HCT116 (cell line): ENCODE measurements around the gene PLA2G2A. TPM values are rescaled to one million over a fixed set of nuclear protein-coding genes. Genes with fewer than 3 reads are reported as not detected.

ENCODE experiments used
- ATAC-seq: fragments of 200-7000 bp; cut with Tn5 transposase; 2 replicates; pipeline ENCODE4 v1.9.1; 2020; ENCODE audit warnings: mild to moderate bottlenecking, moderate library complexity
- BruUV-seq: library from RNA; stranded (reverse); fragments of 400-500 nt; replicated peaks from 2 replicates; lab custom pipeline; 2021; lab: Mats Ljungman, UMichigan
- CTCF ChIA-PET: fragments of 300-600 bp; sonication (Branson Sonifier 250); formaldehyde crosslinking; loops from one replicate; lab custom pipeline; 2021; ENCODE audit warnings: antibody characterized with exemption; lab: Charles Lee
- POLR2A ChIA-PET: fragments of 300-600, 350-600 bp; sonication (Branson Sonifier 250); formaldehyde crosslinking; loops from one replicate; lab custom pipeline; 2021; ENCODE audit warnings: antibody characterized with exemption; lab: Charles Lee
- RAD21 ChIA-PET, 2 experiments: fragments of 300-600 bp; sonication (Branson Sonifier 250); formaldehyde crosslinking; loops; one replicate each; lab custom pipeline; 2023; ENCODE audit warnings: low total read pairs in 2 of 2; ENCODE audit not compliant: uncharacterized antibody in 2 of 2, unreplicated experiment in 2 of 2, low non-redundant PET in 1 of 2; lab: Charles Lee
- DNase-seq: peaks from one replicate; pipeline ENCODE4 v3.0.0-alpha.2; 2010; ENCODE audit warnings: low read depth, low spot score
- H2AFZ ChIP-seq: fragments of 200-600 bp; shearing (Covaris generic), sonication (generic); 2 replicates; pipeline ENCODE4 v1.6.1; 2017; ENCODE audit warnings: low read depth, mixed run types, mixed read lengths, antibody characterized with exemption, low read length; ENCODE audit not compliant: poor library complexity, severe bottlenecking
- H3K27ac ChIP-seq: 2 replicates; pipeline ENCODE4 v1.5.1; 2012; ENCODE audit warnings: low read depth, low read length
- H3K27me3 ChIP-seq: fragments of 200-600 bp; sonication (generic); 2 replicates; pipeline ENCODE4 v1.6.1; 2016; ENCODE audit warnings: mixed run types, low read length, mixed read lengths; ENCODE audit not compliant: insufficient read depth
- H3K36me3 ChIP-seq, 2 experiments: fragments of 200-500 bp in 1 of 2; fragments of 200-600 bp in 1 of 2; sonication (Bioruptor generic) in 1 of 2; sonication (generic) in 1 of 2; 2 replicates each; pipeline versions ENCODE4 v1.5.1 to v1.6.1; 2014 to 2016; ENCODE audit warnings: low read length in 2 of 2, inconsistent platforms in 1 of 2, mixed read lengths in 1 of 2, mixed run types in 1 of 2; ENCODE audit not compliant: insufficient read depth in 2 of 2, control insufficient read depth in 1 of 2
- H3K4me1 ChIP-seq, 2 experiments: fragments of 200-600 bp in 1 of 2; sonication (generic) in 1 of 2; 2 replicates each; pipeline versions ENCODE4 v1.5.1 to v1.6.1; 2012 to 2017; ENCODE audit warnings: low read length in 2 of 2, inconsistent platforms in 1 of 2, mild to moderate bottlenecking in 1 of 2, mixed read lengths in 1 of 2, mixed run types in 1 of 2, moderate library complexity in 1 of 2; ENCODE audit not compliant: insufficient read depth in 2 of 2, control insufficient read depth in 1 of 2
- H3K4me2 ChIP-seq: fragments of 200-600 bp; sonication (generic); 2 replicates; pipeline ENCODE4 v1.6.1; 2017; ENCODE audit warnings: mixed run types, low read length, mixed read lengths
- H3K4me3 ChIP-seq, 2 experiments: fragments of 200-600 bp in 1 of 2; sonication (generic) in 1 of 2; replicated peaks in 1 of 2; 2 replicates each; pipeline ENCODE4 v1.5.1; 2011 to 2016; ENCODE audit warnings: low read length in 2 of 2, control low read depth in 1 of 2, low read depth in 1 of 2, mild to moderate bottlenecking in 1 of 2, mixed read lengths in 1 of 2, mixed run types in 1 of 2
- H3K79me2 ChIP-seq: fragments of 200-600 bp; sonication (generic); 2 replicates; pipeline ENCODE4 v1.6.1; 2017; ENCODE audit warnings: mild to moderate bottlenecking, mixed run types, low read length, moderate library complexity, mixed read lengths; ENCODE audit not compliant: insufficient read depth
- H3K9ac ChIP-seq: fragments of 200-600 bp; sonication (generic); 2 replicates; pipeline ENCODE4 v1.6.1; 2016; ENCODE audit warnings: low read length, mixed read lengths
- H3K9me2 ChIP-seq: fragments of 200-600 bp; sonication (generic), shearing (Covaris generic); 2 replicates; pipeline ENCODE4 v1.6.1; 2017; ENCODE audit warnings: mixed run types, mild to moderate bottlenecking, moderate library complexity; ENCODE audit not compliant: insufficient read depth
- H3K9me3 ChIP-seq, 2 experiments: fragments of 200-500 bp in 1 of 2; fragments of 200-600 bp in 1 of 2; sonication (Bioruptor generic) in 1 of 2; sonication (generic) in 1 of 2; 2 replicates each; pipeline ENCODE4 v1.6.1; 2014 to 2017; ENCODE audit warnings: low read length in 2 of 2, mixed read lengths in 2 of 2, inconsistent platforms in 1 of 2, low read depth in 1 of 2, mild to moderate bottlenecking in 1 of 2, mixed run types in 1 of 2, moderate library complexity in 1 of 2; ENCODE audit not compliant: control insufficient read depth in 1 of 2, insufficient read depth in 1 of 2
- H4K20me1 ChIP-seq: fragments of 200-600 bp; sonication (generic), shearing (Covaris generic); 2 replicates; pipeline ENCODE4 v1.6.1; 2017; ENCODE audit warnings: mixed run types, mild to moderate bottlenecking, moderate library complexity; ENCODE audit not compliant: insufficient read depth
- EGR1 ChIP-seq: IDR thresholded peaks from 2 replicates; pipeline ENCODE4 v1.6.1; 2012; ENCODE audit warnings: low read depth
- EZH2phosphoT487 ChIP-seq: fragments of 200-600 bp; IDR thresholded peaks from 2 replicates; pipeline ENCODE4 v1.6.1; 2018; ENCODE audit warnings: antibody characterized with exemption, borderline replicate concordance
- FOSL1 ChIP-seq: IDR thresholded peaks from 2 replicates; pipeline ENCODE4 v1.6.1; 2012; ENCODE audit warnings: low read depth
- JUND ChIP-seq: IDR thresholded peaks from 2 replicates; pipeline ENCODE4 v1.6.1; 2012
- POLR2A ChIP-seq: IDR thresholded peaks from 2 replicates; pipeline ENCODE4 v1.7.0; 2011; ENCODE audit warnings: borderline replicate concordance; ENCODE audit not compliant: insufficient read depth, insufficient read length; ENCODE audit errors: extremely low read depth
- POLR2AphosphoS5 ChIP-seq: IDR thresholded peaks from 2 replicates; pipeline ENCODE4 v1.6.1; 2011; ENCODE audit warnings: mild to moderate bottlenecking, low read depth, low read length, moderate library complexity
- RAD21 ChIP-seq: IDR thresholded peaks from 2 replicates; pipeline ENCODE4 v1.6.1; 2012; ENCODE audit warnings: low read depth, mild to moderate bottlenecking
- SIN3A ChIP-seq: IDR thresholded peaks from 2 replicates; pipeline ENCODE4 v1.6.1; 2012; ENCODE audit warnings: low read depth
- SP1 ChIP-seq: IDR thresholded peaks from 2 replicates; pipeline ENCODE4 v1.6.1; 2012; ENCODE audit warnings: low read depth
- SRF ChIP-seq: IDR thresholded peaks from 2 replicates; pipeline ENCODE4 v1.6.1; 2012; ENCODE audit warnings: low read depth
- TCF7L2 ChIP-seq: IDR thresholded peaks from 2 replicates; pipeline ENCODE4 v1.7.0; 2011; ENCODE audit warnings: borderline replicate concordance, inconsistent platforms; ENCODE audit not compliant: insufficient read depth, insufficient read length; ENCODE audit errors: extremely low read depth
- ZFX ChIP-seq: fragments of 450-650 bp; IDR thresholded peaks from 2 replicates; pipeline ENCODE4 v1.6.1; 2017
- ZNF274 ChIP-seq: fragments of 200-500 bp; sonication (Bioruptor generic); IDR thresholded peaks from 2 replicates; pipeline ENCODE4 v1.6.1; 2014; ENCODE audit warnings: mild to moderate bottlenecking, low read depth, low read length, inconsistent platforms
- intact Hi-C: fragments of 100-400 bp; cut with micrococcal nuclease; formaldehyde crosslinking; loops from 2 replicates; pipeline ENCODE4 v1.10.0; 2022
- total RNA-seq: library from RNA; stranded (reverse); gene quantifications from one replicate; pipeline ENCODE4 v1.2.1, GENCODE V29; 2021; ENCODE audit not compliant: unreplicated experiment
- TF ChIP-seq, protein P1 (sequence below): IDR thresholded peaks from 2 replicates; pipeline ENCODE4 v1.6.1; 2011; ENCODE audit warnings: mild to moderate bottlenecking, low read length, moderate library complexity; ENCODE audit not compliant: insufficient replicate concordance; ENCODE audit errors: extremely low read depth
- TF ChIP-seq, protein P2 (sequence below): IDR thresholded peaks from 2 replicates; pipeline ENCODE4 v1.6.1; 2012
- TF ChIP-seq, protein P3 (sequence below), 3 experiments: fragments of 200-600 bp in 1 of 3; sonication (generic) in 1 of 3; IDR thresholded peaks in 2 of 3; conservative IDR thresholded peaks in 1 of 3; 2 replicates each; pipeline ENCODE4 v1.5.1; 2012 to 2017; ENCODE audit warnings: low read depth in 2 of 3, low read length in 2 of 3, antibody characterized with exemption in 1 of 3, borderline replicate concordance in 1 of 3, control low read depth in 1 of 3, mild to moderate bottlenecking in 1 of 3, mixed read lengths in 1 of 3, mixed run types in 1 of 3, moderate library complexity in 1 of 3; ENCODE audit not compliant: insufficient read depth in 1 of 3

Gene PLA2G2A
- total RNA-seq, 1 experiment from 2014 or later = not detected

GRCh38 chr1:19938472-19938871 is 40.9 kb downstream of the PLA2G2A start:
- POLR2A ChIA-PET = no interaction called here
- Histone ChIP-seq H3K4me2 (no peak overlapping the region), H3K79me2 (no peaks in the 10 kb centered on the region), H3K27ac (no peak overlapping the region), H3K9me3 (no peaks in the 10 kb centered on the region), H4K20me1 (no peaks in the 10 kb centered on the region), H3K36me3 (no peaks in the 10 kb centered on the region), H3K27me3 (no peaks in the 10 kb centered on the region), H3K4me3 (no peak overlapping the region), H3K9me2 (no peaks in the 10 kb centered on the region), H3K4me1 (no peaks in the 10 kb centered on the region), H2AFZ (no peak overlapping the region), H3K9ac (no peak overlapping the region)
- TF ChIP-seq EZH2phosphoT487 (no peak), POLR2A (no peak), FOSL1 (no peak), TCF7L2 (no peak), POLR2AphosphoS5 (no peak), SIN3A (no peak), SRF (no peak), ZNF274 (no peak), SP1 (no peak), JUND (no peak), ZFX (no peak), RAD21 (no peak), EGR1 (no peak)
- TF ChIP-seq, protein P1, sequence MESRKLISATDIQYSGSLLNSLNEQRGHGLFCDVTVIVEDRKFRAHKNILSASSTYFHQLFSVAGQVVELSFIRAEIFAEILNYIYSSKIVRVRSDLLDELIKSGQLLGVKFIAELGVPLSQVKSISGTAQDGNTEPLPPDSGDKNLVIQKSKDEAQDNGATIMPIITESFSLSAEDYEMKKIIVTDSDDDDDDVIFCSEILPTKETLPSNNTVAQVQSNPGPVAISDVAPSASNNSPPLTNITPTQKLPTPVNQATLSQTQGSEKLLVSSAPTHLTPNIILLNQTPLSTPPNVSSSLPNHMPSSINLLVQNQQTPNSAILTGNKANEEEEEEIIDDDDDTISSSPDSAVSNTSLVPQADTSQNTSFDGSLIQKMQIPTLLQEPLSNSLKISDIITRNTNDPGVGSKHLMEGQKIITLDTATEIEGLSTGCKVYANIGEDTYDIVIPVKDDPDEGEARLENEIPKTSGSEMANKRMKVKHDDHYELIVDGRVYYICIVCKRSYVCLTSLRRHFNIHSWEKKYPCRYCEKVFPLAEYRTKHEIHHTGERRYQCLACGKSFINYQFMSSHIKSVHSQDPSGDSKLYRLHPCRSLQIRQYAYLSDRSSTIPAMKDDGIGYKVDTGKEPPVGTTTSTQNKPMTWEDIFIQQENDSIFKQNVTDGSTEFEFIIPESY = no peak
- TF ChIP-seq, protein P2, sequence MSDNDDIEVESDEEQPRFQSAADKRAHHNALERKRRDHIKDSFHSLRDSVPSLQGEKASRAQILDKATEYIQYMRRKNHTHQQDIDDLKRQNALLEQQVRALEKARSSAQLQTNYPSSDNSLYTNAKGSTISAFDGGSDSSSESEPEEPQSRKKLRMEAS = no peak
- TF ChIP-seq, protein P3, sequence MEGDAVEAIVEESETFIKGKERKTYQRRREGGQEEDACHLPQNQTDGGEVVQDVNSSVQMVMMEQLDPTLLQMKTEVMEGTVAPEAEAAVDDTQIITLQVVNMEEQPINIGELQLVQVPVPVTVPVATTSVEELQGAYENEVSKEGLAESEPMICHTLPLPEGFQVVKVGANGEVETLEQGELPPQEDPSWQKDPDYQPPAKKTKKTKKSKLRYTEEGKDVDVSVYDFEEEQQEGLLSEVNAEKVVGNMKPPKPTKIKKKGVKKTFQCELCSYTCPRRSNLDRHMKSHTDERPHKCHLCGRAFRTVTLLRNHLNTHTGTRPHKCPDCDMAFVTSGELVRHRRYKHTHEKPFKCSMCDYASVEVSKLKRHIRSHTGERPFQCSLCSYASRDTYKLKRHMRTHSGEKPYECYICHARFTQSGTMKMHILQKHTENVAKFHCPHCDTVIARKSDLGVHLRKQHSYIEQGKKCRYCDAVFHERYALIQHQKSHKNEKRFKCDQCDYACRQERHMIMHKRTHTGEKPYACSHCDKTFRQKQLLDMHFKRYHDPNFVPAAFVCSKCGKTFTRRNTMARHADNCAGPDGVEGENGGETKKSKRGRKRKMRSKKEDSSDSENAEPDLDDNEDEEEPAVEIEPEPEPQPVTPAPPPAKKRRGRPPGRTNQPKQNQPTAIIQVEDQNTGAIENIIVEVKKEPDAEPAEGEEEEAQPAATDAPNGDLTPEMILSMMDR (IDR thresholded peaks at IDR 0.05 in 2 of 3, conservative IDR thresholded peaks at IDR 0.05 in 1 of 3; ENCODE audit: borderline replicate concordance in 1 of 3, insufficient read depth in 1 of 3, low read depth in 2 of 3, low read length in 2 of 3) = no peak
- CTCF ChIA-PET = no interaction called here
- DNase-seq (no peak), ATAC-seq (peak; percentile 47; the same call in 1 of the 2 replicates)
- intact Hi-C loops = no loop called here
- RAD21 ChIA-PET = no interaction called here
- BruUV-seq = no TSS peak
